ENCODE data around the gene CFAP58.
"Not testable (repeated sequence)": the region's sequence is repeated elsewhere in the genome, so short reads cannot be mapped to it uniquely, and the experiment has no call there.

Gene CFAP58

DNA sequence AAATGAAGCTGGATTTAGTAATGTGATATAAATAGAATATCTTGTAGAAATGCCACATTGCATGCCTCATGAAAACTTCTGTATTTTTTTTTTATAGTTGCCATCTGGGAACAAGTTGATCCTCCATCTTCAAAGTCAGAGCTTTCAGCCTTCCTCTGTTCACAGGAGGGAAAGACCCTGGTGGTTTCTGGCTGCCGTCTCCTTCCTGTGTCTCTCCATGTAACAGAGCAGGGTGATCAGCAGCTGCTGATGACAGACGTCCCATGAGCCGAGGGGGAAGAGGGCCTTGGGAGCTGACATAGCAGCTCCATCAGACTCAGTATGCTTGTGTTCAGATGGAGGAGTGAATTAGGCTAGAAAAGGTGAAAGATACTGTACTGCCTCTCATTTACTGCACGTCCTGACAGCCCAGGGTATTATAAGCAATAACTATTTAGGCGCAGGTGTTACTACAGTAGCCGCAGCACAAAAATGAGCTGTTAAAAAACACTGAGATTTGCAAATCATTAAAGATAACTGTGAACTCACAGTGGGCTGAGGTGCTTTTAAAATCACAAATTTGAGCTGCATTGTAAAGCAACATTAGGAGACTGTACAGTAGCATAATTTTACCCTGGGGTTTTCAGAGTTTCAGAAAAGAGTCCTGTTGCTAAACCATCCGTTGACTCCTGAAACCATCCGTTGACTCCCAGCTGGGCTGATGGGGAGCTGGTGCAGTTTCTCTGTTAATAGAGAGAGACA is 103.3 kb downstream of the CFAP58 start:
- H3K4me3 ChIP-seq (ENCODE audit: low read depth, low read length), result no peak overlapping the region
- no peak for DNase-seq (ENCODE audit: low read depth)
- no peak for TF ChIP-seq CTCF (IDR thresholded peaks at IDR 0.05; ENCODE audit: low read depth, low read length, missing control alignments)
- in situ Hi-C loops (cut with HindIII; ENCODE audit: low sequenced_read_pairs), result no loop called here

GRCh38 chr10:104457543-104457828 is 103.9 kb downstream of the CFAP58 start:
- no peak overlapping the region for H3K4me3 ChIP-seq (ENCODE audit: low read depth, low read length)
- no peak for DNase-seq (ENCODE audit: low read depth)
- TF ChIP-seq CTCF (IDR thresholded peaks at IDR 0.05; ENCODE audit: low read depth, low read length, missing control alignments), result no peak
- in situ Hi-C loops (cut with HindIII; ENCODE audit: low sequenced_read_pairs), result no loop called here

GRCh38 chr10:104465575-104465974 is 111.9 kb downstream of the CFAP58 start:
- in situ Hi-C loops (cut with HindIII; ENCODE audit: low sequenced_read_pairs); DNase-seq (ENCODE audit: low read depth); H3K4me3 ChIP-seq (ENCODE audit: low read depth, low read length): not testable (repeated sequence)

DNA sequence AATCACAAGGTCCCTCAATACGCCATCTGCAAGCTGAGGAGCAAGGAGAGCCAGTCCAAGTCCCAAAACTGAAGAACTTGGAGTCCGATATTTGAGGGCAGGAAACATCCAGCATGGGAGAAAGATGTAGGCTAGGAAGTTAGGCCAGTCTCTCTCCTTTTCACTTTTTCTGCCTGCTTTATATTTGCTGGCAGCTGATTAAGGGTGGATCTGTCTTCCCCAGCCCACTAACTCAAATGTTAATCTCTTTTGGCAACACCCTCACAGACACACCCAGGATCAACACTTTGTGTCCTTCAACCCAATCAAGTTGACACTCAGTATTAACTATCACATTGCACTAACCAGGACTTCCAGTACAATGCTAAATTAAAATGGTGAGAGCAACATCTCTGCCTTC is 115.2 kb downstream of the CFAP58 start:
- H3K4me3 ChIP-seq (ENCODE audit: low read depth, low read length); DNase-seq (ENCODE audit: low read depth); in situ Hi-C loops (cut with HindIII; ENCODE audit: low sequenced_read_pairs): not testable (repeated sequence)

DNA sequence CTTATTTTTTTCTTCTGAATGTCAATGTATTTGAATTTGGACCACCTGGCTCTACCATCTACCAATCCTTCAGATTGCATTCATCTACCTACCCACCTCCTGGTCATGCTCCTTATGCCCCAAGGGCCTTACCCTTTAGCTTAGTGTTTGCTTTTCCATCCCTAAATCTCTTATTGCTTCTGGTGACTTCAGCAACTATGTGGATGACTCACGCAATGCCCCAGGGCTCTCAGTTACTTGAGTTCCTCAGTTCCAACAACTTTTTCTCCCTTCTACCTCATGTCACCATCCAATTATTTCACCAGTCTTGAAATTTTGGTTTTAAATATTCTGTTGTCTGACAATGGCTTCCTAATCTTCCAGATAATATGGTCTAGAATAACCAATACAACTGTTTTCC is 118.9 kb downstream of the CFAP58 start:
- TF ChIP-seq CTCF (IDR thresholded peaks at IDR 0.05; ENCODE audit: low read depth, low read length, missing control alignments), result no peak
- H3K4me3 ChIP-seq (ENCODE audit: low read depth, low read length), result no peak overlapping the region
- DNase-seq (ENCODE audit: low read depth), result no peak
- in situ Hi-C loops (cut with HindIII; ENCODE audit: low sequenced_read_pairs), result no loop called here

- no peak for TF ChIP-seq CTCF (IDR thresholded peaks at IDR 0.05; ENCODE audit: low read depth, low read length, missing control alignments)
- no peak overlapping the region for H3K4me3 ChIP-seq (ENCODE audit: low read depth, low read length)
- DNase-seq (ENCODE audit: low read depth), result no peak
- in situ Hi-C loops (cut with HindIII; ENCODE audit: low sequenced_read_pairs), result no loop called here
Observed at GRCh38 chr10:104472957-104473745, 119.5 kb downstream of the CFAP58 start.

- H3K4me3 ChIP-seq (ENCODE audit: low read depth, low read length), result no peak overlapping the region
- in situ Hi-C loops (cut with HindIII; ENCODE audit: low sequenced_read_pairs), result no loop called here
- TF ChIP-seq CTCF (IDR thresholded peaks at IDR 0.05; ENCODE audit: low read depth, low read length, missing control alignments), result no peak
- DNase-seq (ENCODE audit: low read depth), result no peak
Observed at GRCh38 chr10:104478380-104478779, 124.7 kb downstream of the CFAP58 start.
